MM.1S (cell line): Measurements from ENCODE around the gene CREB3L4.

Experiments
- DNase-seq: peaks from one replicate; pipeline ENCODE4 v3.0.0-alpha.2; 2015
- H2AFZ ChIP-seq: fragments of 300-600 bp; sonication (generic); 2 replicates; pipeline ENCODE4 v1.6.0; 2016; ENCODE audit warnings: antibody characterized with exemption, low read length
- H3F3A ChIP-seq: fragments of 300-600 bp; sonication (generic); 2 replicates; pipeline ENCODE4 v1.6.1; 2016; ENCODE audit warnings: mild to moderate bottlenecking, antibody characterized with exemption, low read length, moderate library complexity, mixed read lengths; ENCODE audit not compliant: insufficient read depth
- H3K27ac ChIP-seq: fragments of 300-600 bp; sonication (generic); 2 replicates; pipeline ENCODE4 v1.5.1; 2016; ENCODE audit warnings: mild to moderate bottlenecking, low read length
- H3K27me3 ChIP-seq: fragments of 300-600 bp; sonication (generic); replicated peaks from 2 replicates; pipeline ENCODE4 v1.6.0; 2016; ENCODE audit warnings: low read length; ENCODE audit not compliant: insufficient read depth
- H3K36me3 ChIP-seq: fragments of 300-600 bp; sonication (generic); replicated peaks from 2 replicates; pipeline ENCODE4 v1.6.1; 2016; ENCODE audit warnings: mild to moderate bottlenecking, low read length, mixed read lengths; ENCODE audit not compliant: insufficient read depth
- H3K4me1 ChIP-seq: fragments of 300-600 bp; sonication (generic); 2 replicates; pipeline ENCODE4 v1.6.1; 2016; ENCODE audit warnings: low read length, mixed read lengths
- H3K4me2 ChIP-seq: fragments of 300-600 bp; sonication (generic); 2 replicates; pipeline ENCODE4 v1.6.0; 2016; ENCODE audit warnings: low read depth, low read length
- H3K4me3 ChIP-seq: fragments of 300-600 bp; sonication (generic); 2 replicates; pipeline ENCODE4 v1.5.1; 2016; ENCODE audit warnings: low read length, mixed read lengths
- H3K79me2 ChIP-seq: fragments of 300-600 bp; sonication (generic); 2 replicates; pipeline ENCODE4 v1.6.1; 2016; ENCODE audit warnings: mixed run types, low read length, mixed read lengths
- H3K9ac ChIP-seq: fragments of 300-600 bp; sonication (generic); 2 replicates; pipeline ENCODE4 v1.6.1; 2016; ENCODE audit warnings: low read length, mixed read lengths
- H3K9me2 ChIP-seq: fragments of 300-600 bp; sonication (generic); replicated peaks from 2 replicates; pipeline ENCODE4 v1.6.1; 2016; ENCODE audit warnings: mild to moderate bottlenecking, low read length, mixed read lengths; ENCODE audit not compliant: insufficient read depth
- H3K9me3 ChIP-seq: fragments of 300-600 bp; sonication (generic); replicated peaks from 2 replicates; pipeline ENCODE4 v1.6.1; 2016; ENCODE audit warnings: mild to moderate bottlenecking, low read length, mixed read lengths; ENCODE audit not compliant: insufficient read depth
- H4K20me1 ChIP-seq: fragments of 300-600 bp; sonication (generic); 2 replicates; pipeline ENCODE4 v1.6.1; 2016; ENCODE audit warnings: mild to moderate bottlenecking, low read length, moderate library complexity, mixed read lengths; ENCODE audit not compliant: insufficient read depth
- EZH2 ChIP-seq: fragments of 300-600 bp; sonication (generic); optimal IDR thresholded peaks from 2 replicates; pipeline ENCODE3; 2017; ENCODE audit warnings: low read depth, mild to moderate bottlenecking, antibody characterized with exemption, low read length, mixed read lengths
- EZH2phosphoT487 ChIP-seq: fragments of 300-600 bp; sonication (generic); IDR thresholded peaks from 2 replicates; pipeline ENCODE4 v1.6.1; 2018; ENCODE audit warnings: antibody characterized with exemption, low read length
- TF ChIP-seq, protein P1 (sequence below): fragments of 300-600 bp; sonication (generic); IDR thresholded peaks from 2 replicates; pipeline ENCODE4 v1.5.1; 2016; ENCODE audit warnings: antibody characterized with exemption, low read length, mixed read lengths

Gene CREB3L4

DNA sequence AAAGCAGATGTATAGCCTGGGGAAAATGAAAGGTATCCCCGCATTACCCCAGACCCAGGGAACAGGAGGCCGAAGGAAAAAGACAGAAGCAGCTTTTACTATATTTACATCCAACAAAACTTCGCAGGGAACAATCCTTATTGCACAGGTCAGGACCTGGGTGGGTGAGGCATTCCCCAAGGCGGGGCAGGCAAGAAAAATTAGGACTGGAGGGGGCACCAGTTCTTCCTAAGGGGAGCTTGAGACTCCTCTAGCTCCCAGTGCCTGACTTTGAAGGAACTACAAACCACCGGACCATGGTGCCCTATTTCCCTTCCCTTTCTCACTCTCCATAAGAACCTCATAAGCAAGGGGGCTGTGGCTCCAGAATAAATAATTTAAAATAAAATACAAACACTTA lies 38.3 kb upstream of the CREB3L4 start:
- TF ChIP-seq, protein P1, sequence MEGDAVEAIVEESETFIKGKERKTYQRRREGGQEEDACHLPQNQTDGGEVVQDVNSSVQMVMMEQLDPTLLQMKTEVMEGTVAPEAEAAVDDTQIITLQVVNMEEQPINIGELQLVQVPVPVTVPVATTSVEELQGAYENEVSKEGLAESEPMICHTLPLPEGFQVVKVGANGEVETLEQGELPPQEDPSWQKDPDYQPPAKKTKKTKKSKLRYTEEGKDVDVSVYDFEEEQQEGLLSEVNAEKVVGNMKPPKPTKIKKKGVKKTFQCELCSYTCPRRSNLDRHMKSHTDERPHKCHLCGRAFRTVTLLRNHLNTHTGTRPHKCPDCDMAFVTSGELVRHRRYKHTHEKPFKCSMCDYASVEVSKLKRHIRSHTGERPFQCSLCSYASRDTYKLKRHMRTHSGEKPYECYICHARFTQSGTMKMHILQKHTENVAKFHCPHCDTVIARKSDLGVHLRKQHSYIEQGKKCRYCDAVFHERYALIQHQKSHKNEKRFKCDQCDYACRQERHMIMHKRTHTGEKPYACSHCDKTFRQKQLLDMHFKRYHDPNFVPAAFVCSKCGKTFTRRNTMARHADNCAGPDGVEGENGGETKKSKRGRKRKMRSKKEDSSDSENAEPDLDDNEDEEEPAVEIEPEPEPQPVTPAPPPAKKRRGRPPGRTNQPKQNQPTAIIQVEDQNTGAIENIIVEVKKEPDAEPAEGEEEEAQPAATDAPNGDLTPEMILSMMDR: no peak
- TF ChIP-seq EZH2: no peak
- no peak for TF ChIP-seq EZH2phosphoT487
- H3K4me2 ChIP-seq: no peak overlapping the region
- no peaks in the 10 kb centered on the region for H3K9me2 ChIP-seq
- no peak for DNase-seq
- H3K4me1 ChIP-seq: no peaks in the 10 kb centered on the region
- H3F3A ChIP-seq: peaks cover 14% of the 10 kb centered on the region; the same call in 1 of the 2 replicates
- no peak overlapping the region for H3K4me3 ChIP-seq
- H3K9ac ChIP-seq: no peak overlapping the region
- H3K36me3 ChIP-seq: no peaks in the 10 kb centered on the region
- H4K20me1 ChIP-seq: no peaks in the 10 kb centered on the region
- H2AFZ ChIP-seq: no peak overlapping the region
- no peaks in the 10 kb centered on the region for H3K27me3 ChIP-seq
- no peak overlapping the region for H3K27ac ChIP-seq
- no peaks in the 10 kb centered on the region for H3K79me2 ChIP-seq
- no peaks in the 10 kb centered on the region for H3K9me3 ChIP-seq

DNA sequence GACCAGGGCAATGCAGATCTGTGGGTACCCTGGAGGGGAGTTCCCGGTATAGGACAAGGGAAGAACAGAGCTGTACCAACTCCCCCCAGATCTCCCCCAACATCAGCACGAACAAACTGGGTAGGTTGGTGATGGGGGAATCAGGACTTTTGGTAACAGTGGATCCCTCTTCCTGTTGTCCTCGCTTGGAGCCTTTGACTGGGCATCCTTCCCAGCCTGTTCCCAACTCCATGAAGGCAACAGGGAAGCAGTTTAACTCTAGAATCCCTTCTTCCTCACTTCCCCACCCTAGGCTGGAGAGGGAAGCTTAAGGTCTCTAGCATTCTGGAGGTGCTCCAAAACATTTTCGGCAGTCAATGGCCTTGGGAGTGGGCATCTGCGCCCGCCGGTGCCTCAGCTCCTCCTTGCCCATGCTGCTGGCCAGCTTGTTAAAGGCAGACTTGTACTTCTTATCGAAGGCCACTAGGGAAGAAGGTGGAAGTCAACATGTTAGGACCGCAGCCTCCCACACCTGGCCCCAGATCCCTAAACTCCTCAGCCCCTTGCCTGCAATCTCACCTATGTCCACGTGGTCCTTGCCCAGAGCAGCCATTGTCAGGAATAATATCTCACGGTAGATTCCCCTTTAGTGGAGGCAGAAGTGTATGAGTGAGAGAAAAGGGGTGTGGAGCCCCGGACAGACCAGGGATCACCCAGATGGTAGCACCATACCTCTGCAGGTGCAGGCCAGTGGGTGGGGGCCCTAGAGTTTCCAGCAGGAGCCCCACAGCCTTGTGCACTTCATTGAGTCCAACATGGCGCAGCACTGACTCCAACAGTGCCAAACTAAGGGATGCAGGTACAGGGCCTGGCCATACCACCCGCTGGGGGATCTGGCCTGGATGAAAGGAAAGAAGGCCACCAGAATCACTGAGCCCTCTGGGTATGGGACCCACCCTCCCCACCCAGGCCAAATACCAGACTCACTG lies 37.4 kb upstream of the CREB3L4 start:
- Histone ChIP-seq H3K9me2 (no peaks in the 10 kb centered on the region), H4K20me1 (no peaks in the 10 kb centered on the region), H3K36me3 (no peaks in the 10 kb centered on the region)

DNA sequence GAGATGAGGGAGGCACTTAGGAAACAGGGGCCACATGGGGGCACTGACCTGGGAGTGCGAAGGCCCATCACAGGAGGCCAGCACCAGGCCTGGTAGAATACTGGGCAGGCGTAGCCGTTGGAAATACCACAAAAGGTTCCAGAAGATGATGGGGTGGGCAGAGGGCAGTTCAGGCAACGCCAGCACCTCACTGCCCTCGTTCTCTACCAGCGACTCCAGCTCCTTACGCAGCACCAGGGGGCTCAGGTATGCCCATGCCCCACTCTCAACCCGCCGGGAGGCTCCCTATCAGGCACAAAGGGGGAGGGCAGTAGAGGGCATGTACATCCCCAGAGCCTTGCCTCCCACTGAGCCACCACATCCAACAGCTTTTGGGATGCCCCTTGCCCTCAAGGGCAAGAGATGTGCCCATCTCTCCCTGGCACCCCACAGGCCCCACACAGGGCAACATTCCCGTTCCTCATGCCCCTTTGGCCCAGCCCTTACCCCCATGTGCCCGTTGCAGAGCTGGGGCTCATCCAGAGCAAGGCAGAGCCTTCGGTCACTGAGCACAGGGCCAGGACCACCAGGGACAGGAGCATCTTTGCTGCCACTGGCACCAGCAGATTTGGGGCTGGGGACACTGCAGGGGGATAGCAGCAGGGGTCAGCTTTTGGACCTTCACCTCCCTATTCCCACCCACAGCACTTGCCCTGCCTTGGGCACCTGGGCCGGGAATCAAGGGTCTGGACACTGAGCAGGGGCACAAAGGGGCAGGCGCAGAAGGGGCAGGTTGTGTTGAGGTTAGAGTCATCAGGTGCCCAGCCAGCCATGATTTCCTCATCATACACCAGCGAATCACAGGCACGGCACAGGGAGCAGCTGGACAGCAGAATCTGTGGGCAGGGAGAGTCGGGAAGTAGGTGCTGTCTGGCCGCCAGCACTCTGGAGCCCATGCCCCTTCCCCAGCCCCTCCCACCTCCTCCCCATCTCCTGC lies 35.3 kb upstream of the CREB3L4 start:
- H3K36me3 ChIP-seq: no peaks in the 10 kb centered on the region; the same call in none of the 2 replicates

More for the DNA sequence above, 37.4 kb upstream of the CREB3L4 start:
- Histone ChIP-seq H3K4me2 (no peak overlapping the region), H3K9me3 (no peaks in the 10 kb centered on the region), H3K4me3 (no peak overlapping the region), H3K4me1 (no peaks in the 10 kb centered on the region), H3F3A (peaks cover 14% of the 10 kb centered on the region; the same call in 1 of the 2 replicates), H3K79me2 (no peaks in the 10 kb centered on the region), H3K9ac (no peak overlapping the region), H2AFZ (no peak overlapping the region), H3K27ac (no peak overlapping the region), H3K27me3 (no peaks in the 10 kb centered on the region)
- no peak for DNase-seq
- no peak for TF ChIP-seq EZH2
- TF ChIP-seq, protein P1: no peak
- TF ChIP-seq EZH2phosphoT487: no peak

More for the DNA sequence above, 35.3 kb upstream of the CREB3L4 start:
- no peaks in the 10 kb centered on the region for H4K20me1 ChIP-seq
- no peak for DNase-seq
- H3K27me3 ChIP-seq: no peaks in the 10 kb centered on the region
- H3K27ac ChIP-seq: no peak overlapping the region
- TF ChIP-seq, protein P1: no peak
- TF ChIP-seq EZH2phosphoT487: no peak
- TF ChIP-seq EZH2: no peak
- no peak overlapping the region for H3K9ac ChIP-seq
- no peak overlapping the region for H2AFZ ChIP-seq
- H3K79me2 ChIP-seq: no peaks in the 10 kb centered on the region
- H3K4me3 ChIP-seq: no peak overlapping the region
- H3F3A ChIP-seq: peaks cover 5% of the 10 kb centered on the region; the same call in 1 of the 2 replicates
- no peaks in the 10 kb centered on the region for H3K4me1 ChIP-seq
- H3K4me2 ChIP-seq: no peak overlapping the region
- H3K9me3 ChIP-seq: no peaks in the 10 kb centered on the region
- no peaks in the 10 kb centered on the region for H3K9me2 ChIP-seq
